Stimulated activated CD8-positive, alpha-beta memory T cell treated with anti-CD3 and anti-CD28 coated beads, Interleukin-15, amount 100 ng/mL, for 1 hour (primary cell): Measurements from ENCODE around the gene KIF17.

Experiments used
- DNase-seq: peaks from one replicate; pipeline ENCODE4 v3.0.0-alpha.2; 2020; ENCODE audit warnings: low read depth

KIF17 gene

GRCh38 chr1:20710469-20711284 is 7.1 kb downstream of the KIF17 start:
- DNase-seq: no peak

GRCh38 chr1:20709868-20710267 is 7.9 kb downstream of the KIF17 start:
- DNase-seq: no peak

GRCh38 chr1:20708891-20709290 is 8.9 kb downstream of the KIF17 start:
- DNase-seq: no peak

GRCh38 chr1:20708057-20708456 is 9.8 kb downstream of the KIF17 start:
- no peak for DNase-seq

GRCh38 chr1:20706841-20707240 is 11.0 kb downstream of the KIF17 start:
- no peak for DNase-seq

- no peak for DNase-seq
These were observed 12.5 kb downstream of the KIF17 start for GRCh38 chr1:20705203-20705755.

GRCh38 chr1:20704390-20705202 is 13.2 kb downstream of the KIF17 start:
- no peak for DNase-seq

GRCh38 chr1:20703124-20703756 is 14.6 kb downstream of the KIF17 start:
- DNase-seq: no peak

- no peak for DNase-seq
These were observed 15.4 kb downstream of the KIF17 start for GRCh38 chr1:20702416-20702815.

- no peak for DNase-seq
These were observed 16.0 kb downstream of the KIF17 start for GRCh38 chr1:20701847-20702246.

GRCh38 chr1:20701446-20701845 is 16.4 kb downstream of the KIF17 start:
- no peak for DNase-seq

GRCh38 chr1:20700636-20701215 is 17.1 kb downstream of the KIF17 start:
- no peak for DNase-seq

- no peak for DNase-seq
These were observed 18.2 kb downstream of the KIF17 start for GRCh38 chr1:20699558-20699957.

- DNase-seq: no peak
These were observed 19.5 kb downstream of the KIF17 start for GRCh38 chr1:20698195-20698910.

GRCh38 chr1:20697563-20697962 is 20.2 kb downstream of the KIF17 start:
- no peak for DNase-seq

GRCh38 chr1:20696397-20697333 is 21.1 kb downstream of the KIF17 start:
- DNase-seq: peak; percentile 46

GRCh38 chr1:20695515-20695914 is 22.3 kb downstream of the KIF17 start:
- no peak for DNase-seq

GRCh38 chr1:20693623-20694022 is 24.2 kb downstream of the KIF17 start:
- DNase-seq: no peak

GRCh38 chr1:20691872-20692271 is 25.9 kb downstream of the KIF17 start:
- DNase-seq: no peak

GRCh38 chr1:20689645-20690056 is 28.2 kb downstream of the KIF17 start:
- no peak for DNase-seq
